Hypothalamus (tissue), 51 donors: ENCODE measurements around the gene ASB16.
"Not testable (repeated sequence)": the region's sequence is repeated elsewhere in the genome, so short reads cannot be mapped to it uniquely, and the experiment has no call there.

Source experiments
- DNase-seq, 51 donors: peaks; one replicate each; lab custom pipeline; 2025; lab: John Stamatoyannopoulos, UW

ASB16 gene

GRCh38 chr17:44170499-44171201 is at the start of gene ASB16:
Gene ASB16 (plus strand): TSS chr17:44170704. CDS start chr17:44170790, 86 bp downstream.
- peak in 14 of 51 donors; percentile 3 to 40 (median 15) for DNase-seq

- DNase-seq, result peak in 6 of 51 donors; percentile 5 to 43 (median 24)
These were observed 49.5 kb upstream of the ASB16 start for GRCh38 chr17:44120851-44121605.

- no peak for DNase-seq
These were observed 48.3 kb upstream of the ASB16 start for GRCh38 chr17:44121997-44122815.

- peak in 3 of 51 donors; percentile 29 to 35 (median 34) for DNase-seq
These were observed 47.6 kb upstream of the ASB16 start for GRCh38 chr17:44122816-44123355.

- peak; percentile 82 to 99 (median 96) for DNase-seq
These were observed 47.0 kb upstream of the ASB16 start, which contains the start of gene HDAC5 for GRCh38 chr17:44123356-44124117. Gene HDAC5 (minus strand): TSS chr17:44123641. CDS start chr17:44117515, 6,126 bp downstream.

GRCh38 chr17:44124118-44124438 is 46.4 kb upstream of the ASB16 start:
- no peak for DNase-seq

GRCh38 chr17:44128383-44128782 is 42.1 kb upstream of the ASB16 start:
- no peak for DNase-seq

- DNase-seq, result no peak
These were observed 39.7 kb upstream of the ASB16 start for GRCh38 chr17:44130693-44131349.

- not testable (repeated sequence) for DNase-seq
These were observed 39.1 kb upstream of the ASB16 start for GRCh38 chr17:44131372-44131771.

- DNase-seq, result no peak
These were observed 38.2 kb upstream of the ASB16 start for GRCh38 chr17:44132275-44132821.

GRCh38 chr17:44133918-44134476 is 36.5 kb upstream of the ASB16 start:
- no peak for DNase-seq

GRCh38 chr17:44134752-44135568 is 35.5 kb upstream of the ASB16 start:
- no peak for DNase-seq

- peak in 37 of 51 donors; percentile 23 to 92 (median 57) for DNase-seq
These were observed 32.4 kb upstream of the ASB16 start for GRCh38 chr17:44137891-44138709.

- not testable (repeated sequence) for DNase-seq
These were observed 26.6 kb upstream of the ASB16 start for GRCh38 chr17:44143921-44144320.

- no peak for DNase-seq
These were observed 25.4 kb upstream of the ASB16 start for GRCh38 chr17:44144966-44145739.
